Upper lobe of left lung (tissue), 6 donors: ENCODE data around the gene ISL1. TPM values are rescaled to one million over a fixed set of nuclear protein-coding genes. Genes with fewer than 3 reads are reported as not detected.

Experiments used
- ATAC-seq, 2 donors: fragments of 200-7000 bp; cut with Tn5 transposase; one replicate each; pipeline ENCODE4 v1.9.1; 2022; ENCODE audit warnings: mild to moderate bottlenecking in 2 of 2, moderate library complexity in 2 of 2; ENCODE audit not compliant: low FRiP score in 2 of 2
- DNase-seq, 2 donors: peaks; one replicate each; pipeline ENCODE4 v3.0.0-alpha.2; 2019 to 2020
- H3K27ac ChIP-seq, 4 donors: fragments of 200-600 bp; sonication (generic); one replicate each; pipeline ENCODE4 v1.5.1; 2016 to 2019
- H3K27me3 ChIP-seq, 4 donors: fragments of 200-600 bp; sonication (generic); one replicate each; pipeline ENCODE4 v1.5.1; 2017 to 2019
- H3K36me3 ChIP-seq, 4 donors: fragments of 200-600 bp; sonication (generic); one replicate each; pipeline ENCODE4 v1.5.1; 2016 to 2019
- H3K4me1 ChIP-seq, 4 donors: fragments of 200-600 bp; sonication (generic); one replicate each; pipeline ENCODE4 v1.5.1; 2018 to 2019
- H3K4me3 ChIP-seq, 4 donors: fragments of 200-600 bp; sonication (generic); one replicate each; pipeline ENCODE4 v1.5.1; 2017 to 2019; ENCODE audit warnings: mild to moderate bottlenecking in 2 of 4, moderate library complexity in 1 of 4
- H3K9me3 ChIP-seq, 4 donors: fragments of 200-600 bp; sonication (generic); one replicate each; pipeline ENCODE4 v1.5.1; 2018 to 2019
- CTCF ChIP-seq, 6 experiments: fragments of 450-650 bp in 4 of 6; fragments of 200-600 bp in 2 of 6; sonication (generic) in 2 of 6; IDR thresholded peaks; one replicate each; pipeline ENCODE4 v1.5.1; 2016 to 2019; ENCODE audit warnings: antibody characterized with exemption in 6 of 6
- EP300 ChIP-seq, 4 donors: sonication (generic); formaldehyde crosslinking; IDR thresholded peaks; one replicate each; pipeline ENCODE4 v1.5.1; 2017; ENCODE audit warnings: antibody characterized with exemption in 4 of 4, control low read depth in 2 of 4
- POLR2A ChIP-seq, 4 donors: fragments of 450-650 bp; IDR thresholded peaks; one replicate each; pipeline ENCODE4 v1.5.1; 2016 to 2017; ENCODE audit warnings: antibody characterized with exemption in 4 of 4, mild to moderate bottlenecking in 2 of 4
- POLR2AphosphoS5 ChIP-seq, 2 donors: sonication (generic); formaldehyde crosslinking; IDR thresholded peaks; one replicate each; pipeline ENCODE4 v1.5.1; 2017; ENCODE audit warnings: antibody characterized with exemption in 2 of 2
- WGBS, 2 donors: methylation state at CpG; one replicate each; pipeline ENCODE4 v1.1.5; 2017 to 2018; 5-methylcytosine and 5-hydroxymethylcytosine counted together
- total RNA-seq, 6 donors: library from RNA; depleted of rRNA in 4 of 6; stranded (reverse); fragments of >200 nt in 4 of 6; gene quantifications; one replicate each; pipeline versions ENCODE4 v1.1.0 to v1.2.1, GENCODE V29; 2016 to 2021
- donor health status: DM: no; HTN: no; CAD: no; lungs with moderate emphysema.
- donor health status: DM: no; HTN: yes; CAD: no; lungs with severe emphysema.

The ISL1 gene
- total RNA-seq, 6 donors from 2014 or later = not detected

DNA sequence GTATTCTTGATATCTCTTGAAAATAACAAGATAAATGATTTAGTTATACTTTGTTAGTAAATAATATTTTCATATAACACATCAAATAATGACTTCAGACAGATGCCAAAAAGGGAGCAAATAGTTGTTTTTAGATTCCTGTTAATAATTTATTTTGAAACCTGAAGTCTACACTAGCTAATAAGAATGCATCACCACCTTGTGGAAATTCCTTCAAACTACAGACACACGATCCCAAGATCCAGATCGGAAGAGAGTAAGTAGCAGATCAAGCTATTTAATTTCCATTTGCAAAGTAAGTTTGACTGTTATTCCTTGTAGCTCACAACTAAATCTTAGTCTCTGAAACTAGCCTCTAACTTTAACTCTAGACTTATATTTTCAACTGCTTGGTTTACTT, 35.5 kb upstream of the ISL1 start:
- DNase-seq (no peak), ATAC-seq (no peak)
- Histone ChIP-seq H3K4me1 (no peaks in the 10 kb centered on the region), H3K4me3 (no peak overlapping the region), H3K36me3 (no peaks in the 10 kb centered on the region), H3K27me3 (no peaks in the 10 kb centered on the region), H3K9me3 (peaks cover 0 to 6% (median 2%) of the 10 kb centered on the region in 4 donors), H3K27ac (no peak overlapping the region)
- 84 to 88% methylated on average over 2 of the region's 2 CpGs for WGBS, 2 donors
- TF ChIP-seq CTCF (IDR thresholded peaks at IDR 0.05) = no peak
- TF ChIP-seq POLR2A (IDR thresholded peaks at IDR 0.05) = no peak
- no peak for TF ChIP-seq POLR2AphosphoS5 (IDR thresholded peaks at IDR 0.05)
- no peak for TF ChIP-seq EP300 (IDR thresholded peaks at IDR 0.05)

DNA sequence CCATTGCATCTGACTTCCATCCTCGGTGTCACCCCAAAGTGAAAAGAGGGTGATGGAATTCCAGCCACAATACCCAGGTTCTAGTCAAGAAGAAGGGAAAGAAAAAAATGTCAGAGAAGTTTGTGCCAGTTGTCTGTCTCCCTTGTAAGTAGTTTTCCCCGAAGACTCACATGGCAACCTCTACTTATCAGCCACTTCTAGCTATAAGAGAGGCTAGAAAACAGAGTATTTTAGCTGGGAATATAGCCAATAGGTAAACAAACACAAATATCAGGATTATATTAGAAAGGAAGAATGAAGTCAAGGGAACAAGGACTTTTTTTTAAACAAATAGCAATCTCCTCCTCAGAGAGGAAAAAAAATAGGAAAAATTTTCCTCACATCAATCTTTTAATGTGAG, 12.2 kb upstream of the ISL1 start:
- Histone ChIP-seq H3K9me3 (no peaks in the 10 kb centered on the region), H3K4me3 (no peak overlapping the region), H3K27ac (no peak overlapping the region), H3K36me3 (no peaks in the 10 kb centered on the region), H3K4me1 (peaks cover 0 to 8% (median 0%) of the 10 kb centered on the region in 4 donors), H3K27me3 (no peaks in the 10 kb centered on the region)
- DNase-seq (no peak), ATAC-seq (no peak)
- TF ChIP-seq CTCF (IDR thresholded peaks at IDR 0.05) (no peak), POLR2A (IDR thresholded peaks at IDR 0.05) (no peak), EP300 (IDR thresholded peaks at IDR 0.05) (no peak), POLR2AphosphoS5 (IDR thresholded peaks at IDR 0.05) (no peak)
- WGBS, 2 donors = 50 to 55% methylated on average over 2 of the region's 2 CpGs

DNA sequence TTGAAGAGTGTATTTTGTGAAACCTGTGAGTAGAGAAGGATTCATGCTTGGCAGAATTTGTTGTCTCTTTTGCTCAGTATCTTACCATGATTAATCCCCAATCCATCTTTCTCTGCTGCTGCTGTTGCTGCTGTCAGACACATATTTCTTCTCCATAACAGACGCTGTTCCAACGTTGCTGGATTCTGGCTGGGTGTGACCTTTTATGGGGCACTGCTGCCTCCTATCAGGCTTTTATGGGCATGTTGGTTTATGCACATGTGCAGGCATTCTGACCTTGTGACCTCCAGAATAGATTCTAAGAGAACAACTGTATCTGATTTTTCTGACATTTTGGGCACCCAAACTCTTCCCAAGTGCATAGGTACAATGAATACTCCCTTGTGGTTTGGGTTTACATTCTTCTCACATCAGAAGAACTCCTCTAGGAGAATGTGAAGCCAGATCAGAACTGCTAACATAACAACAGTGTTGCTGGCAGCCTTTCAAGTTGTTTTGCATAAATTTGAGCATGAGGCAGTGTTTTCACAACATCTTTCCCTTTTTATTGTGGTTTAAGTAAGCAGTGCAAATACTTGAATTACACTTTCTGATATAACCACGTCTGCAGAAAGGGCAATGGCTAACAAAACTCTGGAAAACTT, 9.2 kb upstream of the ISL1 start:
- peaks cover 0 to 17% (median 9%) of the 10 kb centered on the region in 4 donors for H3K4me1 ChIP-seq
- TF ChIP-seq EP300 (IDR thresholded peaks at IDR 0.05) = no peak
- TF ChIP-seq POLR2A (IDR thresholded peaks at IDR 0.05) = no peak
- TF ChIP-seq POLR2AphosphoS5 (IDR thresholded peaks at IDR 0.05) = no peak
- TF ChIP-seq CTCF (IDR thresholded peaks at IDR 0.05) = no peak
- no peak for DNase-seq
- peaks cover 0 to 19% (median 12%) of the 10 kb centered on the region in 4 donors for H3K27me3 ChIP-seq
- no peak overlapping the region for H3K4me3 ChIP-seq
- no peak overlapping the region for H3K27ac ChIP-seq
- no peaks in the 10 kb centered on the region for H3K36me3 ChIP-seq
- no peaks in the 10 kb centered on the region for H3K9me3 ChIP-seq
- no peak for ATAC-seq
- WGBS, 2 donors = 25 to 35% methylated on average over 3 of the region's 3 CpGs

GRCh38 chr5:51375084-51375483, 8.2 kb upstream of the ISL1 start:
- peaks cover 0 to 18% (median 12%) of the 10 kb centered on the region in 4 donors for H3K4me1 ChIP-seq
- DNase-seq (no peak), ATAC-seq (no peak)
- H3K9me3 ChIP-seq = no peaks in the 10 kb centered on the region
- TF ChIP-seq EP300 (IDR thresholded peaks at IDR 0.05) (no peak), CTCF (IDR thresholded peaks at IDR 0.05) (no peak), POLR2A (IDR thresholded peaks at IDR 0.05) (no peak), POLR2AphosphoS5 (IDR thresholded peaks at IDR 0.05) (no peak)
- H3K27me3 ChIP-seq = peaks cover 0 to 23% (median 16%) of the 10 kb centered on the region in 4 donors
- no peaks in the 10 kb centered on the region for H3K36me3 ChIP-seq
- WGBS, 2 donors = 91 to 93% methylated on average over 7 of the region's 7 CpGs
- H3K27ac ChIP-seq = no peak overlapping the region
- no peak overlapping the region for H3K4me3 ChIP-seq

DNA sequence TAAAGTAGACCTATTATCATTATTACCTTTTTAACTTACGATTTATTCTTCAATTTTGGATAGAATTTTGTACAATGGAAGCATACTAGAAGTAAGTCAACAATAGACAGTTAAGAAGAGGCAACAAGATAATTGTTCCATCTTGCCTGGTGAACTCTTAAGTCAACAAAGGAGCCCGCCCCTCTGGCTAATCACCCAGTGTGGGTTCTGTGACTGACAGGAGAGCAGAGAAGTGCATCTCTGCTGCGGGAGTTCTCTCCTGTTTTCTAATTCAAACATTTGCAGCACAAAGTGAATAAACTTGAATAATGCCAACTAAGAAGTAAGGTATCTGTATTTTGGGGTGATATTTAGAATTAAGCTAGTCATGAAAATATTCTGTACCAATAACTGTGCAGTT, 6.7 kb upstream of the ISL1 start:
- Histone ChIP-seq H3K4me1 (peaks cover 0 to 14% (median 12%) of the 10 kb centered on the region in 4 donors), H3K4me3 (no peak overlapping the region), H3K9me3 (no peaks in the 10 kb centered on the region), H3K27me3 (peaks cover 0 to 25% (median 17%) of the 10 kb centered on the region in 4 donors), H3K27ac (no peak overlapping the region), H3K36me3 (no peaks in the 10 kb centered on the region)
- no peak for ATAC-seq
- DNase-seq = no peak
- WGBS, 2 donors = 34 to 45% methylated on average over 3 of the region's 3 CpGs
- TF ChIP-seq POLR2AphosphoS5 (IDR thresholded peaks at IDR 0.05) (no peak), EP300 (IDR thresholded peaks at IDR 0.05) (no peak), POLR2A (IDR thresholded peaks at IDR 0.05) (no peak), CTCF (IDR thresholded peaks at IDR 0.05) (no peak)
